GM12875 (cell line): Measurements from ENCODE around the gene PIGM.
"Not testable (repeated sequence)": the region's sequence is repeated elsewhere in the genome, so short reads cannot be mapped to it uniquely, and the experiment has no call there.

Experiments used
- H3K4me3 ChIP-seq: one replicate; pipeline ENCODE4 v1.5.1; 2011; ENCODE audit warnings: low read depth, low read length, control low read depth
- TF ChIP-seq, protein P1 (sequence below): IDR thresholded peaks from 2 replicates; pipeline ENCODE4 v1.5.1; 2011; ENCODE audit warnings: low read depth, mild to moderate bottlenecking, control low read depth, inconsistent platforms, low read length, moderate library complexity, borderline replicate concordance; ENCODE audit not compliant: insufficient read depth

PIGM gene

DNA sequence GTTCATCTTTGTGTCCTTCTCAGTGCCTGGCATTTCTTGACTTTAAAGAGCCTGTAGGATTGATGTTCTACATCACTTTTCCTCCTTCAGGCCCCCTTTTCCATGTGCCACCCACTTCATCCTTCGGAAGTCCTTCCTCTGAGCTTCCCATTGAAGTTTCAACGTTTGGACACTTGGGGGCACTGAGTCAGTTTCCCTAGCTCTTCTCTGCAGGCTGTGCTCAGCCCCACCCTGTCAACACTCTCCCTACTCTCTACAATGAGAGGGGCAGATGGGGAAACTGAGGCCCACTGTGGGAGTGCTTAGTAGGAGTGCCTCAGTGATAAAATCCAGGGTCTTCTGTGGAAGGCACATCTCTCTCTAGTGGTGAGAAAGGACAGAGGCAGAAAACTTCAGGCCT is 26.3 kb upstream of the PIGM start:
- TF ChIP-seq, protein P1, sequence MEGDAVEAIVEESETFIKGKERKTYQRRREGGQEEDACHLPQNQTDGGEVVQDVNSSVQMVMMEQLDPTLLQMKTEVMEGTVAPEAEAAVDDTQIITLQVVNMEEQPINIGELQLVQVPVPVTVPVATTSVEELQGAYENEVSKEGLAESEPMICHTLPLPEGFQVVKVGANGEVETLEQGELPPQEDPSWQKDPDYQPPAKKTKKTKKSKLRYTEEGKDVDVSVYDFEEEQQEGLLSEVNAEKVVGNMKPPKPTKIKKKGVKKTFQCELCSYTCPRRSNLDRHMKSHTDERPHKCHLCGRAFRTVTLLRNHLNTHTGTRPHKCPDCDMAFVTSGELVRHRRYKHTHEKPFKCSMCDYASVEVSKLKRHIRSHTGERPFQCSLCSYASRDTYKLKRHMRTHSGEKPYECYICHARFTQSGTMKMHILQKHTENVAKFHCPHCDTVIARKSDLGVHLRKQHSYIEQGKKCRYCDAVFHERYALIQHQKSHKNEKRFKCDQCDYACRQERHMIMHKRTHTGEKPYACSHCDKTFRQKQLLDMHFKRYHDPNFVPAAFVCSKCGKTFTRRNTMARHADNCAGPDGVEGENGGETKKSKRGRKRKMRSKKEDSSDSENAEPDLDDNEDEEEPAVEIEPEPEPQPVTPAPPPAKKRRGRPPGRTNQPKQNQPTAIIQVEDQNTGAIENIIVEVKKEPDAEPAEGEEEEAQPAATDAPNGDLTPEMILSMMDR, result 0 out of 2 replicates have a peak, but pooled peaks have one; percentile 10
- H3K4me3 ChIP-seq, result no peak overlapping the region

DNA sequence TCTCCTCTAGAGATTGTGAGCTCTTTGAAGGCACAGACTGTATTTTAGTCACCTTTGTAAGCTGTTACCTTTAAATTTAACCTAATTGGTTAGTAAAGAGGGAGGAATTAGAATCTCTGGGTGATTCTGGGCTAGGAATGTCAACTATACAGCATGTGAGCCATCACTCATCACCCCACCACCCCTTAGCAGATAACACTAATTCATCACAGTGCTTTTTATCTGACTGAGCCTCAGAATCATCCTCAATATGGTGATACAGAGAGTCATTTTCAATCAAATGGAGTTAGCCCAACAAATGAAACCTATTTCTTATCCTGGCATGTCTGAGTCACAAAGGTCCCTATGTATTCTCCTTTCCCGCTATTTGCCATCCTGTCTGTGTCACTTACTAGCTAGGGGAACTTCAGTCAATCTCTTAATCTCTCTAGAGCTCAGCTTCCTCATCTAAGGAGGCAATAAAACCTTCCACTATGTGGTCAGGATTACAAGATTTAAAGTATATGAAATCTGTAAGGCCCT is 24.9 kb upstream of the PIGM start:
- H3K4me3 ChIP-seq, result no peak overlapping the region
- TF ChIP-seq, protein P1, result no peak

DNA sequence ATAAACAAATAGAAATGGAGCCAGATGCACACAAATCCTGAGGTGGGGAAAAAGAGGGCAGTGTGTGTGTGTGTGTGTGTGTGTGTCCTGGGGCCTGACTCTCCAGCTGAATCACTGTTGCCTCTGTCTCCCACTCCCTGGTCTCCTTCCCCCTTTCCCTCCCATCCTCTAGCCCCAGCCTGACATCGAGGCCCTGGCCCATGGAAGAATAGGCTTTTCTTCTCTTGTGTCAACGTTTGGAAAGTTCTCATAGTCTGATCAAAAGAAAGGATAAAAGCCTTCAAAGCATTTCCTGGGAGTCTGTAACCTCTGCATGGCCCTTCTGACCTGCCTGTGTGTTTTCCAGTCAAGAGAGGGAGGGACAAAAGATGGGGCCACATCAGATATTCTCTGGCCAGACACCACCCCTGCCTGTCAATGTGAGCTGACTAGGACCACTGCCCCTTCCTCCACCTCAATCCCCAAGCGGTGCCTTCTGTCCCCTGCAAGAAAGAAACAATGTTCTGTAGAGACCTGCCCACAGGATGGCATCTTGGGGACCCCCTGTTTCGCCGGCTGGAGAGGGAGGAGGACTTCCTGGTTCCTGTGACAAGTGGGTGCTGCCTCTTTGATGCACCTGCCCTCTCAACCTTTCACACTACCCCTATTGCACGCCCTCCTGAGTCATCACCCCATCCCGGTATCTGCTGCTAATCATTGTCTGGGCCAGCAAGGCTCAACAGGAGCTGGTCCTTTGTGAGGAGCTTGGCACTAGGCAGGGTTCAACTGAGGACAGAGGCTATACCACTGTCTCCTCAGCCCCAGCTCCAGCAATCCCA is 22.0 kb upstream of the PIGM start:
- TF ChIP-seq, protein P1, result no peak
- H3K4me3 ChIP-seq, result no peak overlapping the region

DNA sequence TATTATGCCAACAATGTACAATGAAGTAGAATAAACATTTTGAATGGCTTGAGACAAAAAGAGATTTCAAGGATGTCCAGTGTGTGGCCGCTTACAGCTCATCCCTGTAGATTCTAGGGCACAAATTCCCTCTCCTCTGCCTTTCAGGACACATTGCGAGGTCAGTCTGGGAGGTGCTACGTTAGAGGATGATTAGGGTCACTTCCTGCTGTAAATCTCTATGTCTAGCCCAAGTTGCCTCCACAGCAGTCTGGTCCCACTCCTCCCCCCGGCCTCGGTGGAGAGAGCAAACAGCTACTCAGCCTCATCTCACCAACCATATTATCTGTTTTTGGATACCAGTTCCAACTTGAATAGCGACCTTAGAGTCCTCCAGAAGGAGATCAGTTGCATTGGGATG is 21.1 kb upstream of the PIGM start:
- TF ChIP-seq, protein P1, result no peak
- H3K4me3 ChIP-seq, result no peak overlapping the region

DNA sequence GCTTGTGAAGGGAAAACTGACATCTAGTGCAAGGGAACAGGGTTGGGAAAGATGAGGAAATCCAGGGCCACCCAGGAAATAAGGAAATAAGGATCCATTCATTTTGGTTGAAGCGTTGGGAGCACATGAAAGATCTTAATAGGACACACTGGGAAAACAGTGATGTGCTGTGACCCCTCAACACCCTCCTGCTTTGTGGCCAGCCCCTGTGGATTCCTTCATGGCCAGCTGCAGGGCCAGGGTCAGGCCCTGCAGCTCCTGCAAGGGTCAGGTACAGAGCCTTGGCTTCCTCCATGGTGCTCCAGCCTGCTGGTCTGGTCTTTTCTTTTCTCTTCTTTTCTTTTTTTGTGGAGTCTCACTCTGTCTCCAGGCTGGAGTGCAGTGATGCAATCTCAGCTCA is 18.8 kb upstream of the PIGM start:
- TF ChIP-seq, protein P1, result no peak
- no peak overlapping the region for H3K4me3 ChIP-seq

DNA sequence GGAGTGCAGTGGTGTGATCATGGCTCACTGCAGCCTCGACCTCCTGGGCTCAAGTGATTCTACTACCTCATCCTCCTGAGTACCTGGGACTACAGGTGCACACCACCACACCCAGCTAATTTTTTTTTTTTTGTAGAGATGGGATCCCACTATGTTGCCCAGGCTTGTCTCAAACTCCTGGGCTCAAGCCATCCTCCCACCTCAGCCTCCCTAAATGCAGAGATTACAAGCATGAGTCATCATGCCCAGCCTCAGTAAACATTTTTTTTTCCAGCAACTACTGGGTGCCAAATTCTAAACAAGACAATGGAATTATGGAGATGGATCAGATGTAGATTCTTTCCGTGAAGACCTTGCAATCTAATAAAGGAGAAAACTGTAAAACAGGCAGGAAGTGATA is 18.4 kb upstream of the PIGM start:
- H3K4me3 ChIP-seq, result not testable (repeated sequence)

DNA sequence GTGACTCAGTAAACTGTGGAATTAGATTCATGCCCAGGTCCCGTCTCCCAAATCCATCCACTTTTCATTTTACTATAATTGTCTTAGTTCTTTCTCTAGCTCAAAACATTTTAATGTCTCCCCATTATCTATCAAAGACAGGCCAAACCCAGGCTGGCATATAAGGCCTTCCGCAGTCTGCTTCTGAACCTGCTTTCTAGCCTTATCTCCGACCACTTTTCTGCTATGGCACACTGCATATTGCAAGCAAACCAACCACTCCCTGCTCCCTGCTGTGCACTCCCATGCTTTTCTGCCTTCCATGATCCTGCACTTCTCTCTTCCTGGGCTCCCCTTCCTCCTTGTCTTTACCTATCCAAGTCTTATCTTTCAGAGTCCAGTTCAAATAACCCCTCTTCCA is 17.3 kb upstream of the PIGM start:
- TF ChIP-seq, protein P1, result no peak
- H3K4me3 ChIP-seq, result no peak overlapping the region
